CMK (cell line): ENCODE data around the gene EHBP1L1.
A peak's percentile ranks its signal among the peaks of the same experiment; 100 is the strongest.
"Not testable (repeated sequence)": the region's sequence is repeated elsewhere in the genome, so short reads cannot be mapped to it uniquely, and the experiment has no call there.

ENCODE experiments used
- DNase-seq: peaks from one replicate; pipeline ENCODE4 v3.0.0-alpha.2; 2010; ENCODE audit warnings: low read depth

Gene EHBP1L1

DNA sequence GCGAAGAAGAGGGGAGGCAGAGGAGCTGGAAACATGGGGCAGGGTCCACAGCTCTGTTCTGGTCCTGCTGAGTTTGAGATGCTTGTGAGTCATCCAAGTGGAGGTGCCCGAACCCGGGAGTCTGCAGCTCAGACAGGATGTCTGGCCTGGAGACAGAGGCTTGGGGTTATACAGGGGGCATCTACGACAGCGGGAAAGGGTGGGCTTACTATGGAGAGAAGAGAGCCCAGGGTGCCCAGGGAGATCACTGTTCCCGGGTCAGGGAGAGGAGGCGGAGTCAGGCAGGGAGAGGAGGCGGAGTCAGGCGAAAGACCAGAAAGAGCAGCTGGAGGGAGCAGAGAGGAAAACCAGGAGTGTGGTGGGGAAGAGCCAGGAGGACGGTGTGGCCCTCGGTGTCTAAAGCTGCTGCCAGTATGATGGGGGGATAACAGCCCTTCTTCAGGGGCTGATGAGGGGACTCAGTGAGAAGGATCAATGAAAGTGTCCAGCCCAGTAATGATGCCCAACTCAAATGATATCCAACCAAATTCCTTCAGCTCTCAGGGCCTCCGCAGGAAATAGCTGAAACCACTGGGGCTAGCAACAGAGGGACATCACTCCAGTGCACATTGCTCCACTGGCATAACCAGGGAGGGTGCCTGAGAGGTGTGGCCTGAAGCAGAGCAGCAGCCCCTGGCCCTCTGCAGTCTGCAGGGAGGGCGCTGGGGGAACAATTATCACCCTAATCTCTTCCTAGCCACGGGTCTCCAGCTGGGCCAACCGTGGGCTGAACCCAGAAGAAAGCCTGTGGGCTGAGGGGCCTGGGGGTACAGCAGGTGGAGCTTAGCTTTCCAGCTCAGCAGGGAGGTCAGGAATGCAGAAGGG lies 15.1 kb upstream of the EHBP1L1 start:
- no peak for DNase-seq

DNA sequence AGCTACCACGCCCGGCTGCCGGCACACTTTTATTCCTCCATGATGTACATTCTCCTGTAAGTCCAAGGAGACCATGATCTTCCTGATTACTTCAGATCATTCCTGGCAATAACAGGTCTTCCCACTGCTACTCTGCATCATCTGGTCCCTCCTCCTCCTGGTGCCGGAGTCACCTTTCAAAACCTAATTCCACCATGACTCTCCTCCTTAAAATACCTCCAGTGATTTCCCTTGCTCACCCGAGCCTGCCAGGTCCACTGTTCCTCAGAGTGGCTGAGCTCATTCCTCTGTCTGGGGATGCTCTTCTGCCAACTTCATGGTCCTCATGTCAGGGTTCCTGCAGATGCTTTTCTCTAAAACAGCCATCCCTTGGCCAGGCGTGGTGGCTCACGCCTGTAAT lies 13.8 kb upstream of the EHBP1L1 start:
- no peak for DNase-seq

DNA sequence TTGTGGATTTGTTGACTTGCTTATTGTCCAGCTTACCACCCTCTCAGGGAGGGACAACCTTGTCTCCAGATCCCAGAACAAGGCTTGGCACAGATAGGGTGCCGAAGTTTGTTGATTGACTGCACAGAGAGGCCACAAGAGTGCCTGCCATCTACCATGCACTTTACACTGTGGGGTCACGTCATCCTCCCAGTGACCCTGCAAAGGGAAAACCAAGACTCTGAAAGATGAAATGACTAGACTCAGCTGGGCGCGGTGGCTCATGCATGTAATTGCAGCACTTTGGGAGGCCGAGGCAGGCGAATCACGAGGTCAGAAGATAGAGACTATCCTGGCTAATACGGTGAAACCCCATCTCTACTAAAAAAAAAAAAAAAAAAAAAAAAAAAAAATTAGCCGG lies 13.1 kb upstream of the EHBP1L1 start:
- DNase-seq = no peak

DNA sequence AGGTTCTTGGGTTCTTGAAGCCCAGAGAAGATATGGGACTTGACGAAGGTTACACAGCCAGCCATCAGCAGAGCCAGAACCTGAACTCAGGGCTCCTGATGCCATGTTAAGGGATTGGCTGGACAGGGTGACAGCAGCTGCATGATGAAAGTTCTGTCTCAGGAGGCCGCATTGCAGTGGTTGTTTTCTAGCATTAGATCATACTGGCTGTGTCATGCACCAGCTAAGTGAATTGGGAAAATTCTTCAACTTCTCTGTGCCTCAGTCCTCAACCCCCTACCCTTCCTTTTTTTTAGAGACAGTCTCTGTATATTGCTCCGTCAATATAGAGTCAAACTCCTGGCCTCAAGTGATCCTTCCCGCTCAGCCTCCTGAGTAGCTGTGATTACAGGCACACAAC lies 12.3 kb upstream of the EHBP1L1 start:
- DNase-seq = no peak

DNA sequence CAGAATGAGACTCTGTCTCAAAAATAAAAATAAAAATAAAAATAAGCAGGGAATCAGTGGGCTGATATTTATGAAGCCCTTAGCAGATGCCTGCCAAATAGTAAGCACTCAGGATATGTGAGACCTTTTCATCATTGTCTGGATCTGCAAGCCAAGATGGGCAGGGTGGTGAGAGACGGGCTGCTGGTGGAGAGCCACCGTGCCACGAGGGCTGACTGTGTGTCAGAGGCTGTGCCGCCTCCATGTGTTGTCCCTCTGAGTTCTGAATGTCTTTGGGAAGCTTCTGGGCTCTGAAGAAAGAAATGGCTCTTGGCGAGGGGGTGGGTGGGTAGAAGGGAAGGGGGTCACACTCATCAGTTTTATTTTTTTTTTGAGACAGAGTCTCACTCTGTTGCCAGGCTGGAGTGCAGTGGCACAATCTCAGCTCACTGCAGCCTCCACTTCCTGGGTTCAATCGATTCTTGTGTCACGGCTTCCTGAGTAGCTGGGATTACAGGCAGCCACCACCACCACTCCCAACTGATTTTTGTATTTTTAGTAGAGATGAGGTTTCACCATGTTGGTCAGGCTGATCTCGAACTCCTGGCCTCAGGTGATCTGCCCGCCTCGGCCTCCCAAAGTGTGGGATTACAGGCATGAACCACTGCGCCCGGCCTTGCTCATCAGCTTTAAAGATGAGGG lies 10.8 kb upstream of the EHBP1L1 start:
- not testable (repeated sequence) for DNase-seq

DNA sequence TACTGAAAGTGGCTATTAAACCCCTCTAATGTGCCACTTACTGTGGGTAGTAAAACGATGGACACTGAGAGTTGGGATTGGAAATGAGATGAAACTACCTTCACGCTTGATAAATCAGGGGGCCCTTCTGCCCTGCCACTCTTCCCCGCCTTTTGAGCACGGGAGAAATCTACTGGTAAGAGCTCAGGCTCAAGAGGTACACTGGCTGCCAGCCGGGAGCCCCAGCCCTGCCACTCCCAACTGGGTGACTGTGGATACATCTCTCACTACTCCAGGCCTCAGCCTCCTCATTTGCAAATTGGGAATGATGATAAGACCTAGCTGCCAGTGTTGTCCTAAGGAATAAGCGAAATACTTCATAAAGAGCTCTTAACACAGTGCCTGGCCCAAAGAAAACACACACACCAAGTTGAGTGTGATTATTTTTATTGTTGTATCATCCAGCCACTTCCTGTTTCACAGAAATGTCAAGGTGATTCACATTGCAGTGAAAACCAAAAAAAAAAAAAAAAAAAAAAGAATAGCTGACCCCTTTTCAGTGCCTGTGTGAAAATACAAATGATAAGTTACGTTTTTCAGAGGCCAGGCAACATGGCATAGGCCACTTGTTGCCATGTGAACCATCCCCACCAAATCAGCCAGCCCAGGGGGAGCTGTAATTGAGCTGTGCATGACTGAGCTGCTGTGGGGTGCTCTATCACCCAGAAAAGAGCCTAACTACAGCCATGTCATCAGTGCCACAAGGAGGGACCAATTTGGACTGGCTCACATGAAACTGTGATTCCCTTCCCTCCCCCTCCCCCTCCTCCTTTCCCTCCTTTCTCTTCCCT lies 10.0 kb upstream of the EHBP1L1 start:
- no peak for DNase-seq

DNA sequence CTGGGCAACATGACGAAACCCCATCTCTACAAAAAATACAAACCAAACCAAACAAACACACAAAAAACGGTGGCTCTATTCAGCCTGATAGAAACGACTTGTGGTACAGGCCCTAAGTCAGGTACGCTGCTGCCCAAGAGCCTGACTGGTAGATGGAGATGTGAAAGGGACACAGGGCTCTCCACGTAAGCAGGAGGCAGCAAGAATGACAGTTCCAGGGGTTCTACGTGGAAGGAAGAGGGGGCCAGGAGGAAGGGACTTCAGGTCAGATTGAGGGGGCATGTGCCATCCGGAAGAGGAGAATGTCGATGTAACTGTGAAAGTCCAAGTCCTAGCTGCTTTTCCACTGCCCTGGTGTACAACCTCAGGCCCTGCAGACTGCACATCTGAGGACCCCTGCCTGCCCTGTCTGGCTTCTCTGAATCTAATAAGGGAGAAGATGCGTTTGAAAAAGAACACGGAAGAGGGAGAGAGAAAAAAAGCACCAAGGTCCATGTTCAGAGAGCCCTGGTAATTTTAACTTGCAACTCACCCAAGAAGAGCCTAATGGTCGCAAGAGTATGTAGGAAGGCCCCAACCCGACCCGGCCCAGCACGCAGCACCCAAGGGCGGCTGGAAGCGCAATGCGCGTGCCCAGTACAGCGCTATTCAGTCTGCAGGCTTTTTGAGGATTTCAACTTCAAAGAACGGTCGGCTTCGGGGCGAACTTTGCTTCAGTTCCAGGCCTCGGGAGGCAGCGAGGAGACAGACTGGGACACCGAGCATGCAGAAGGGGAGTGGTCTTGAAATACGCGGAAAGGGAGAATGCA lies 6.5 kb upstream of the EHBP1L1 start:
- no peak for DNase-seq

DNA sequence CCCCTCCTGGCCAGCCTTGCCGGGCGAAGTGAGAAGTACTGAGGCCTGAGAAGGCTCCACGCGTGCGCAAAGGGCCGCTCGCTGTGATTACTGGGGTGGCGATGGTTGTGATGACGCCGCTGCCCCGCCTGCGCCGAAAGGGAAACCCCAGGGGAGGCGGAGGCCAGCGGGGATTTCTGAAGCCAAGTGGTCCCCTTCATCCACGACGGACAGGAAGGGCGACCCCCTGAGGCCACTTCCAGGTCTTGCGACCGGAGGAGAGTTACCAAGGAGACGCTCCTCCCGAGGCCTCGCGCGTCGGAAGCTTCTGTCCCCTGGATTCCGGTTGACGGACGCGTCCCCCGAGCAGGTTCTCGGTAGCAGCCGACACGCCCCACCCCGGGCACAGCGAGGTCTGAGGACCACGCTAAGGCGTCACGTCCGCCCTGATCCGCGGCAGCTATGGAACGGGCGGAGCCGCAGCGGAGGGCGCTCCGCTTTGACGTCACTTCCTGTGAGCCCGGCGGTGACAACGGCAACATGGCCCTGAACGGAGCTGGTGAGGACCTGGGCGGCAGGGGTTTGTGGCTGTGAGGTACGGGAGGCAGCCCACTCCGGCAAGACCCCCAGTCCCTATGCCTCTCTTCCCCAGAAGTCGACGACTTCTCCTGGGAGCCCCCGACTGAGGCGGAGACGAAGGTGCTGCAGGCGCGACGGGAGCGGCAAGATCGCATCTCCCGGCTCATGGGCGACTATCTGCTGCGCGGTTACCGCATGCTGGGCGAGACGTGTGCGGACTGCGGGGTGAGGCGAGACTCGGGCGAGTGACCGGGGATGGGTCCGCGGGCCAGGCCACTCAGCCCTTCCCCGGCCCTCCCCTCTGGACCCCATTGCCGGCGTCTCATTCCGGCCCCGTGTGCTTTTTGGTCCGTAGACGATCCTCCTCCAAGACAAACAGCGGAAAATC lies 5.6 kb upstream of the EHBP1L1 start, which contains the start of gene ZNRD2:
Gene ZNRD2, plus strand, starts transcription at position 505 of the 946 bp plus-strand sequence. Its CDS starts 15 bp downstream, at position 520.
- DNase-seq = peak; percentile 99

DNA sequence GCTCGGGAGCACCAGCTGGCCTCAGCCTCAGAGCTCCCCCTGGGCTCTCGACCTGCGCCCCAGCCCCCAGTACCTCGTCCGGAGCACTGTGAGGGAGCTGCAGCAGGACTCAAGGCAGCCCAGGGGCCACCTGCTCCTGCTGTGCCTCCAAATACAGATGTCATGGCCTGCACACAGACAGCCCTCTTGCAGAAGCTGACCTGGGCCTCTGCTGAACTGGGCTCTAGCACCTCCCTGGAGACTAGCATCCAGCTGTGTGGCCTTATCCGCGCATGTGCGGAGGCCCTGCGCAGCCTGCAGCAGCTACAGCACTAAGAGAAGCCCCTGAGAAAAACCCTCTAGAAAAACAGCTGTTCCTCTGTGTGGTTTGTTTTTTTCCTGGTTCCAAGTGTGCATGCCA lies 4.4 kb upstream of the EHBP1L1 start:
- DNase-seq = no peak

DNA sequence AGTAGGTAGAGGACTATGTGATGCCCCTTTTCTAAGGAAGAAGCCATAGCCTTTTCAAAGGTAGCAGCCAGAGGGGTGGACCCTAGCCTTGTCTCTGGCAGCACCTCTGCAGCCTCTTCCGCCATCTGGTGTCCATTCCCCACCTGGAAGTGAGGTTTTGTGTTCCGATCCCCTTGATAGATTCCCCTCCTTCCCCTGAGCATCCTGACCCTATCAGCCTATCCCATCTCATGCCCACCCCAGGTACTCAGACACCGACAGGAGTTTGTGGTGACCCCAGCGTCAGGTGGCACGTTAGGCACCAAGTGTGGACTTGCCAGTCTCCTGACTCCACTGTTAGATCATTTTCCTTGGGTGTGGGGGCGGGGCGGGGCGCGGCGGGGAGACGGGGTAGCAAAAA lies 3.9 kb upstream of the EHBP1L1 start:
- DNase-seq = no peak

DNA sequence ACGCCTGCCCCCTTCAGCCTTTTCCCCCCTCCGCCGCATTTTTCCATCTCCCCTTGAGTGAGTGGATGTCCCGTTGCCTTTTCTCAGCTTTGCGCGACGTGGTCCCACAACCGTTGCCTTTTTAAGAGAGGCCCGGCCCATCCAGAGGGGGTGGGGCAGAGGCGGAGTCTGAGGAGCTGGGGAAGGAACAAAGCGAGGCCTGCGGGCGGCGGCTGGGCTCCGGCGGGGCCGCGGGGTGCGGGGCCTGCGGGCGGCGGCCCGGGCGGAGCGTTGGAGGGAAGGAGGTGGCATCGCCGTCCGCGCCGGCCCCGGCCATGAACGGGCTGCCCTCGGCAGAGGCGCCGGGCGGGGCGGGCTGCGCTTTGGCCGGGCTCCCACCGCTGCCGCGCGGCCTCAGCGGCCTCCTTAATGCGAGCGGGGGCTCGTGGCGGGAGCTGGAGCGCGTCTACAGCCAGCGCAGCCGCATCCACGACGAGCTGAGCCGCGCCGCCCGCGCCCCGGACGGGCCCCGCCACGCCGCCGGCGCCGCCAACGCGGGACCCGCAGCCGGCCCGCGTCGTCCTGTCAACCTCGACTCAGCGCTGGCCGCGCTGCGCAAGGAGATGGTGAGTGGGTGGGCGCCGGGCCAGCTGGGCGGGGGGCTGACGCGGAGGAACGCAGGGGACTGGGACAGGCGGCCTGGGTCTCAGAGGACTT lies 3.3 kb upstream of the EHBP1L1 start, which contains the start of gene FAM89B:
Gene FAM89B, plus strand, starts transcription at position 183 of the 696 bp plus-strand sequence. Its CDS starts 132 bp downstream, at position 315.
- DNase-seq = no peak

DNA sequence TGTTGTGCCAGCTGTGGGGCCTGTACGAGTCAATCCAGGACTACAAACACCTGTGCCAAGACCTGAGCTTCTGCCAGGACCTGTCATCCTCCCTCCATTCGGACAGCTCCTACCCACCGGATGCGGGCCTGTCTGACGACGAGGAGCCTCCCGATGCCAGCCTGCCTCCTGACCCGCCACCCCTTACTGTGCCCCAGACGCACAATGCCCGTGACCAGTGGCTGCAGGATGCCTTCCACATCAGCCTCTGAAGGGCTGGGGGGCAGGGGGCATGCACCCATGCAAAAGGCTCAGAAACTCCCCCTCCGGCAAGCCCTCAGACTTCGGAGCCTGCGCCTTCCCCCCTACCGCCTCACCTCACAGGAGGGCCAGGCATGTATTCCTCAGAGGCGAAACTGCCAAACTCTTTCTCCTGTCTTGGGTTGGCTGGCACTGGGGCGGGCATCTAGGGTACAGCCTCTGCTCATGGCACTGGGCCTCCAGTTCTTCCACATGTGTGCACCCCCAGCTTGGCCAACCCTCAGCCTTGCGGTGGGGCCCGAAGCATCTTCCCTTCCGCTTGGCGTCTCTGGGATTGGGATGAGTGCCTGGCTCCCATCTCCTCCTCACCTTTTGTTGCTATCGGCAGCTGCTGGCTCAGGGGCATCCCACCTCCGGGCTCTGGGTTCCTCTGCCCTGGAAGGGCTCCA lies 2.3 kb upstream of the EHBP1L1 start:
- DNase-seq = no peak

DNA sequence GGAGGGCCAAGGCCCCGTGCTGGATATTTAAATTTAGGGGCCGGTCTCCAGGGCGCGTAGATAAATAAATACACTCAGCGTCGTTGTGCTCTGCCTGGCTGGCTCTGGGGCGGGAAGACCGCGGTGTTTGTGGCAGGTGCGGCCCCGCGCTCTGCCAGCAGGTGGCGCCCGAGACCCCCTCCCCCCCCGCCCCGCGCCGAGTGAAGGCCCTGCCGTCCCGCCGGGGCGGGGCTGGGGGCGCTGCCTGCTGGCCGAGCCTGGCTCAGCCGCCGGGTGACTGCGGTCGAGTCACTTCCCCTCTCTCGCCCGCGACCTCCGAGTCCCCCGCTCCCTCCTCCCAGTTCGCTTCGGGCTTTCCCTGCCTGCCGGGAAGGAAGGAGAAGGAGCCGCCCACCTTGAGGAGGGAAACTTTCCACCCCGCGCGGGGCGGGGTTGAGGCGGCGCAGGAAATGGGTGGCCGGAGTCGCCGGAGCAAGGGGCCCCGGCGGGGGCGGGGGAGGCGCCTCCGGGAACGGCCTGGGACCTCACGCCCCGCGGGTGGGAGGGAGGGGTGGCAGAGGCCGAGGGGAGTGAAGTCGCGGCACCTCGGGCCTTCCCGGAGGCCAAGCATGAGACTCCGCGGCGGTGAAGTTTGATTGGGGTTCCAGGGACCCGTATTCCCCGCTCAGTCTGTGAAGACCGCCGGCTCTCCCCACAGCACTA lies 1.6 kb upstream of the EHBP1L1 start:
- peak; percentile 99 for DNase-seq

DNA sequence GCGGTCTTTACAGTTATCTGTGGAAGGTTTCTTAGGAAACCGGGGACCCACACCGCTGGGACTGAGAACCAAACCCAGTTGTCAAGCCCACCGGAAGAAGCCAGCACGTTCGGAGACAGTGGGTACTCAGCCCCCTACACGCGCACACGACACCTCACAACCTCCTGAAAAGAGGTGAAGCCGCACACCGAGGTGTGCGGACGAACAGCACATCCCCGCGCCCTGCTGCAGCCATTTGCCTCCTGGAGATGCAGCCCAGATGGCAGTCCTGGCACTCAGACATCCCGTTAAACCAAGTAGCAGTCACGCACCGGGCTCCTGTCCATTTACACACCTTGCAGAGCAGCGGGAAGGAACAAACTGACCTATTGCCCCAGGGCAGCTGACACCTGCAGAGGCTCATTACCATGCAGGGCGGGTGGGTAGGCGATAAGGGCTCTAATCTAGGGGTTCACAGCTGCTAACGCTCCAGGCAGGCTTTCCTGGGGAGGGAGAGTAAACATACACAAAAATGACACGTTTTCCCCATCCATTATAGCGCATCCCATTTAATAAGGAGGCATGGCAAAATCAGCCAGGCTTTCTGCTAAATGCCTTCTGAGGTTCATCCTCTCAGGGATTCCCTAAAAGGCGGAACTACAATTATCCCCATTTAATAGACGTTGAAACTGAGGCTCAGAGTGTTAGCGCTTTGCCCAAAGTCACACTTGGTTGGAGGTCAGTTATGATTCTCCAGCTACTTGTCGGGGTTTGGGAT lies 864 bp upstream of the EHBP1L1 start:
- no peak for DNase-seq

DNA sequence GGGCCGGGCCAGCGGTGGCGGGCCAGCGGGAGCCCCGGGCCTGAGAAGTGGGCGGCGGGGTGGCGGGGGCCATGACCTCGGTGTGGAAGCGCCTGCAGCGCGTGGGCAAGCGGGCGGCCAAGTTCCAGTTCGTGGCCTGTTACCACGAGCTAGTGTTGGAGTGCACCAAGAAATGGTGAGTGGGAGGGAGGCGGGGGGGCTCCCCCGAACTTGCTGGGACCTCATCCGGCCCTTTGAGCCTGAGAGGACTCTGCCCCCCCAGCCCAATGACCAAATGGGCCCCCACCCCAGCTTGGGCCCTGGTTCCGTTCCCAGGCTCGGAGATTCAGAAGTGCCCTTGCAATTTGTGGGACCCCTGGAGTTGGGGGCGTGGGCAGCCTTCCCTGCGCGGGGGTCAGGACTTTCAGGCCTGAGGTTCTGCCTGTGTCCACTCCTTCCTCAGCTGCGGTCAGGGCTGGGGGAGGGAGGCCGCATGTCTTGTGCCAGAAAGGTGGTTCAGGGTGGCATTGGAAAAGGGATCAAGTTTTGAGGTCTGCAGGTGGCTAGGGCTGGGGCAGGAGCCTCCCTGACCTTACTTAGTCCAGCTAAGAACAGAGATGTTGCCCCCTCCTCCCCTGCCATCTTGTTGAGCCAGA lies 496 bp downstream of the EHBP1L1 start:
- DNase-seq = no peak

DNA sequence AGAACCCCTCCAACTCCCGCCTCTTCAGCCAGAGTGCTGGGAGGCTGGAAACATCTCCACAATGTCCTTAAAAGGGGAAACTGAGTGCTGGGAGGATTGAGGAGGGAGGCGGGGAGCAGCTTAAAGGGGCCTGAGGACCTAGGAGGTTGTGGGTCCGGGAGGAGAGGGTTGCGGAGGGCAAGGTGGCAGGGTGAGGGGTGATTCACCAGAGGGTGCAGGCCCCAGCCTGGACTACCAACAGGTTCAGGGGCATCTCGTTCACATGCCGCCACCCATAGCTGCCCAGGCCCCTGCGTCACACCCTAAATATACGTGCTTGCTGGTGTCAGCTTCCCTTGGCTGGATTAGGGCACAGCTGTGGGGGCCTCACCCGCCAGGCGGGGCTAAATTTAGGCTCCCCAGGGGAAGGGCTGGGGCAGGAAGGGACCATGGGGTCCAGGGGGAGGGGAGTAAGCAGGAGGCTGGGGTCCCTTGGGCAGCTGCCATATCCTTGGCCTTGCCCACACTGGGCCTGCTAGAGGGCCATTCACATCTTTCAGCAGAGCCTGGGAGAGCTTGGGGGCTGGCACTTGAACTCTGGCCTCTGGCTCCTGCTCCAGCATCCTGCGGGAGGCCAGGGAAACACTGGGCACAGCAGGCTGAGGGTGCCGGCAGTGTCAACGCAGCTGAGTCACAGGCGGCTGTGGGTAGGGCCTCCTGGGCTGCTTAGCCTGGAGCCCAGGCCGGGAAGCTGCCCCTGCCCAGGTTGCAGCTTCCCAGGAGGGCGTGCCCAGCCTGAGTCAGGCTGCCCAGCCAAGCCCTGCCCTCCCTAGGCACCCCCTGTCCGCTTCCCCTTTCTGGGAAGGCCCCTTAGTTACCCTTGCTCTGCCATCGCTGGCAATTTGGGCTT lies 1.3 kb downstream of the EHBP1L1 start:
- no peak for DNase-seq
